COLO829 (cell line): ENCODE data around the gene SGK2.
"Not testable (repeated sequence)": the region's sequence is repeated elsewhere in the genome, so short reads cannot be mapped to it uniquely, and the experiment has no call there.

Experiments
- DNase-seq: peaks from one replicate; pipeline ENCODE4 v3.0.0; 2012; ENCODE audit warnings: low spot score

Gene SGK2

GRCh38 chr20:43563991-43564390 is 5.2 kb downstream of the SGK2 start:
- DNase-seq: no peak

GRCh38 chr20:43564455-43564854 is 5.6 kb downstream of the SGK2 start:
- no peak for DNase-seq

DNA sequence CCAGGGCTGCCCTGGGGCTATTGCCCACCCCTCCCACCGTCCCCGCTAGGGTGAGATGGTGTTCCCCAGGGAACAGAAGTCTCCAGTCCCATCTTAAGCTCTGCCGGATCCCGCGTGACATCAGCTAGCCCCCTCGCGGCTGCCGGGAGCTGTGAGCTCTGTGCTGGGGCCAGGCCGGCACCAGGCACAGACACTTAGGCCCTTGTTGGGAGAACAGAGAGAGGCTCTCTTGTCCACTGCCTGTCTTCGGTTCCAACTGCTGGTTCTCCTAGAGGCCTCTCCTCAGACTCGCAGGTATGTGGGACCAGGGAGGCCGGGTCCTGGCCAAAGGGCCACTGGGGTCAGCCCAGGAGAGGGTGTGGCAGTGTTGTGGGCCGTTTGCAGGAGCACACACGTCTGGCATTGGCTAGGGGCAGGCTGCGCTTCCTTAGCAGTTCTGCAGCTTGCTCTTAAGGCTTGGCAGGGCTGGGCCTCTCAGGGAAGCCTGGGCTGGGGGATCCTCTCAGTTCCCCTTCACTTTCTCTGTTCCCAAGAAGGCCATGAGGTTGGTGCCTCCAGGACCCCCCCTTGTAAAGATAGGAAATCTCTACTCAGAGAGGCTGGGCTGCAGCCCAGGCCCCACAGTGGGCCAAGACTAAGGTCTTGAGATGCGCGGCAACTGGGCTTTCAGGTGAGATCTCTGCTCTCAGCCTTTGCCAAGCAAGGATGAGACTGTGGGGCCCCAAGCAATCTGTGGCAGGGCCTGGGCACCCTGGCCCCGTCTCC is 6.3 kb downstream of the SGK2 start:
- no peak for DNase-seq

DNA sequence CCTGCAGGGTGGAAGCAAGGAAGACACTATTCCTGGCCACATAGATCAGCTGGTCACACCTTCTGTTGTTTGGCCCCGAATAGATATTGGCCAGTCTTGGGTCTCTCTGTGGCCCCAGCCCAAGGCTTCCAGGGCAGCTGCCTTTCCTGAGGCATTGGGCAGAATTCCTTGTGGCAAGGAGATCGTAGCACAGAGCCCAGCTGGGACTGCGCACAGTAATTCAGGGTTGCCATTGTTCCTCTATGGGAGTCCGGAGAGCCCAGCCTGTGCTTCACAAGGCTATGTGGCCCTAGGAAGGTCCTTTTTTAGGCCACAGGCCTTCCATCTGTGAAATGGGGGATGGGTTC is 6.9 kb downstream of the SGK2 start:
- no peak for DNase-seq

- no peak for DNase-seq
These were observed 8.7 kb downstream of the SGK2 start for GRCh38 chr20:43567477-43567876.

- DNase-seq: no peak
These were observed 9.9 kb downstream of the SGK2 start for GRCh38 chr20:43568706-43569105.

GRCh38 chr20:43569282-43569681 is 10.5 kb downstream of the SGK2 start:
- DNase-seq: no peak

DNA sequence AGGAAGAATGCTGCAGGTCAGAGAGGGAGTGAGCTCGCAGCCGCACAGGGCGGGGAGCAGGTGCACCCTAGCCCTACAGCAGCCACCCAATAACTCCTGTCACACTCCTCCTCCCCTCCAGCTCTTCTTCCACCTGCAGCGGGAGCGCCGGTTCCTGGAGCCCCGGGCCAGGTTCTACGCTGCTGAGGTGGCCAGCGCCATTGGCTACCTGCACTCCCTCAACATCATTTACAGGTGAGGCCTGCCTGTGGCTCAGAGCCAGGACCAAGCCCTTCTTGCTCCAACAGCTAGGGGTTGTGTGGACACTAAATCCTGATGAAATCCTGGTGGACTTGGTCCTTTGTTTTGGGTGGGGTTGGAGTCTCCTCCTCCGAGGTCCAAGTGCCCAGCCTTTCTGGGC is 11.7 kb downstream of the SGK2 start:
- DNase-seq: no peak

DNA sequence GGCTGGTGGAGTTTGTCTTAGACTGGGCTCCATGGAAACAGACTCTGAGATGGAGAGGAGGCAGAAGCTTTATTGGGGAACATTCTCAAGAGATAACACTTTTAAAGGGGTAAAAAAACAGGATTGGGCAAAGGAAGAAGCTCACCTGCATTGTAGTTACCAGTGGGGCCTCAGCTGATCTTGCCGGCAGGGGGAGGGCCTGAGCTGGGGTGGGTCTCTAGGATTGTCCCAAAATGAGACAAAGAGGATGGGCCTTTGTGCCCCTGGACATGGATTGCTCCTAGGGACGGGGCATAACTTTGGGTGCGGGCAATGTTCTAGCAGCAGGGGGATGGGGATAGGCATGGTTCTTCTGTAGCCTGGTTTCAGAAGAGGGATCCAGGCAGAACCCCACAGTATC is 12.5 kb downstream of the SGK2 start:
- no peak for DNase-seq

- no peak for DNase-seq
These were observed 12.9 kb downstream of the SGK2 start for GRCh38 chr20:43571771-43572170.

GRCh38 chr20:43572891-43573290 is 14.1 kb downstream of the SGK2 start:
- no peak for DNase-seq

DNA sequence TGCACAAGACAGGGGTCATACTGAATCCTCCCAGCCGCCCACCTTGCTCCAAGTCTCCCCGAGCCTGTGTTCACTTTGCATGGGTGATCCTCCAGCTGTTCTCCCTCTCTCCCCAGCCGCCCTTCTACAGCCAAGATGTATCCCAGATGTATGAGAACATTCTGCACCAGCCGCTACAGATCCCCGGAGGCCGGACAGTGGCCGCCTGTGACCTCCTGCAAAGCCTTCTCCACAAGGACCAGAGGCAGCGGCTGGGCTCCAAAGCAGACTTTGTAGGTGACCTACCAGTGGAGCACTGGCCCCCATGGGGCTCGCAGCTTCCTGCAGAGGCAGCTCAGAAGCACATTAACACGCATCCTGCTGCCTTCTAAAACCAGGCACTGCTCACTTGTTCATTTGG is 17.3 kb downstream of the SGK2 start:
- DNase-seq: no peak

- no peak for DNase-seq
These were observed 21.3 kb downstream of the SGK2 start for GRCh38 chr20:43579861-43580793.

DNA sequence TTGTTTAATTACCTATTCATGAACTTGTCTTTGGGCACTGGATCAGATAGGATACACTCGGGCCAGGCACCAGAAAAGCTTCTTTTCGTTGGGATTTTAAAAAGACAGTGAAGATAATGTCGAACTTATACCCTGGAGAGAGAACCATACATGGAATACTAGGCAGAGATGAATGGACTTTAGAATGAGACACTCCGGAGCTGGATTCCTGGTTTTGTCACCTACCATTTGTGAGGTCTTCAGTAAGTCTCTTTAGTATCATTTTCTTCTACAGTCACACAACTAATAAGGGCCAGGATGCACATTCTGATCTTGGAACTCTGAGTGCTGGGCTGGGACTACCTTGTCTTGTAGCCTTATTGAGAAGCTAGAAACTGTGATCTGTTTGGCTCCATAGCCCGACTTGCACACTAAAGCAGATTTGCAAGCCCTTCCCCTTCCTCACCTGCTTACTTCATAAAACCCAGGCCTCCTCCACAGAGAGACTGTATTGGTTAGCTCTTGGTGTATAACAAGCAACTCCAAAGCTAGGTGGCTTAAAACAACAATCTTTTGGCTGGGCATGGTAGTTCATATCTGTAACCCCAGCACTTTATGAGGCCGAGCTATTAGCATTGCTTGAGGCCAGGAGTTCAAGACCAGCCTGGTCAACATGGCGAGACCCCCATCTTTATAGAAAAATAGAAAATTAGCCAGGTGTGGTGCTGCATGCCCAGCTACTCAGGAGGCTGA is 24.5 kb downstream of the SGK2 start:
- no peak for DNase-seq

GRCh38 chr20:43583982-43584432 is 25.2 kb downstream of the SGK2 start:
- no peak for DNase-seq

DNA sequence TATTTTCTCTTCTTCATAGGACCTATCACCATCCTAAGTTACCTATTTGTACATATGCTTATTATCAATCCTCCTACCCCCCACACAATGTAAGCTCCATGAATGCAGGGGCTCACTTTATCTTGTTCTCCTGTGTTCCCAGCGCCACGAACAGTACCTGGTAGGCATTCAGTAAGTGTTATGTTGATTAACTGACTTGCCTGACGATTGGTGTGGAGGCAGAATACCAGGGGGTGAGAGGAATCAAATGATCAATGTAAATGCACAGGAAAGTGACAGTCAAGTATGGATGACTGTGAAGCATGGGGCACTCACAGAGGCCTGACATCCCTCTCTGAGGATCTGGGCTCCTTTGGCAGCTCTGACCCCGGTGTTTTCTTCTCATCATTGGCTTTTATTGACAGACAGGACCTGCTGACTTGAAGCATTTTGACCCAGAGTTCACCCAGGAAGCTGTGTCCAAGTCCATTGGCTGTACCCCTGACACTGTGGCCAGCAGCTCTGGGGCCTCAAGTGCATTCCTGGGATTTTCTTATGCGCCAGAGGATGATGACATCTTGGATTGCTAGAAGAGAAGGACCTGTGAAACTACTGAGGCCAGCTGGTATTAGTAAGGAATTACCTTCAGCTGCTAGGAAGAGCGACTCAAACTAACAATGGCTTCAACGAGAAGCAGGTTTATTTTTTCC is 25.8 kb downstream of the SGK2 start:
- DNase-seq: no peak

DNA sequence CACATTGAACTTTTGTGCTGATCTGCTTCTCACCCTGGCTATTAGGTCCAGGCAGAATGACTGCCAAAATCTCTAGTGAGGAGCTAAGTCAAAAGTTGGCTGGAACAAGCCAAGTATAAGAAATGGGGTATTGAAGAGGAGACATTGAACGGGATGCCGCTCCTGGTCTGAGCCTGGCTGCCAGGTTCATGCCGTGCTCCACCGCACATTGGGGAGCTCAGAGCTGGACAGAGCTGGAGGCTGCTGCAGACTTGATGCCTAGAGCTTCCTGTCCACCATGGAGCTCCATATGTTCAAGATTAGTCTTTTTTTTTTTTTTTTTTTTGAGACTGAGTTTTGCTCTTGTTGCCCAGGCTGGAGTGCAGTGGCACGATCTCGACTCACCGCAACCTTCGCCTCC is 27.8 kb downstream of the SGK2 start:
- no peak for DNase-seq

DNA sequence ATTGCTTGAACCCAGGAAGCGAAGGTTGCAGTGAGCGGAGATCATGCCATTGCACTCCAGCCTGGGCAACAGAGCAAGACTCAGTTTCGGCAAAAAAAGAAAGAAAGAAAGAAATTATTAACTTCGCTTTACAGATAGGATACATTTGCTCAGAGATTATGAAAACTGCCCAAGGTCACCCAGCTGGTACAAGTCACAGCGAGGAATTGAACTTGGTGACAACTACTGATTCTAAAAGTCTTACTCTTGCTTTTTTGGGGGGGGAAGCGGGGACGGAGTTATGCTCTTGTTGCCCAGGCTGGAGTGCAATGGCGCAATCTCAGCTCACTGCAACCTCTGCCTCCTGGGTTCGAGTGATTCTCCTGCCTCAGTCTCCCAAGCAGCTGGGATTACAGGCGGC is 29.7 kb downstream of the SGK2 start:
- DNase-seq: not testable (repeated sequence)

GRCh38 chr20:43590036-43590391 is 31.2 kb downstream of the SGK2 start:
- DNase-seq: peak; percentile 21

GRCh38 chr20:43590392-43591303 is 31.8 kb downstream of the SGK2 start, which contains the start of gene IFT52:
TSS of gene IFT52 (plus strand) at chr20:43590937. CDS start at chr20:43594699, 3,762 bp downstream.
- peak; percentile 90 for DNase-seq

GRCh38 chr20:43601960-43602359 is 43.1 kb downstream of the SGK2 start:
- DNase-seq: not testable (repeated sequence)
